ENCODE results near the gene ARID1B. TPM values are rescaled to one million over a fixed set of nuclear protein-coding genes. Genes with fewer than 3 reads are reported as not detected.

The ARID1B gene
- total RNA-seq, 4 donors from 2014 or later = 157 to 315 (median 206) TPM

DNA sequence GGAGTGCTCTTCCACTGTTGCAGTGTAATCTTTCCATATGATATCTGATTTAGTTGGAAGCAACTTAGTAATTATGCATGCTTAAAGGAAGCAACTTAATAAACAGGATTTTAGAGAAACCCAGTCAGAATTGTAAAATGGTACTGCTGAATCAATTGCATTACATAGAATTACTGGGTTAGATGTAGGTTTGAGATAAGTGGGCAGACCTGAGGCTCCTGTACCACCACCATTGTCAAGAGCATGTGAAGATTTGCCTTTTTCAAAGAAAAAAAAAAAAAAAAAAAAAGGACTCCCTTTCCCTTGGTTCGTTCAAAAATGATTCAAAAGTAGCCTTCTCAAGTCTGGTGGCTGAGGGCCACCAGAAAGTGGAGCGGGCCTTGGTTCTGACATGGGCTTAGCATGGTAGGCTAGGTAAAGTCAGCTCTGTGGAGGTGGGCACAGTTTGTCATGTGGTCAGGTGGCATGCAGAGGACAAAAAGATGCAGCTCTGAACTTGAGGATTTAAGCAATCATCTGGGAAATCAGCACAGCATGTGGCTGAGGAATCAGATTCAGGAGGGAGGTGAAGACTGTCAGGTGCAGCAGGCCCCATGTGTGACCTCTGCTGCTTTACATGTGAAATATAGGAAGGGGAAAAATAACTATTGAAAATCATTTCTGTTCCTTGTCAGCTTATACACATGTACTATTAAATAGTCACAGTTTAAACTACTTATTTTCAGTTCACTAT, 32.4 kb downstream of the ARID1B start:
- no peak for DNase-seq
- no peak overlapping the region for H3K4me3 ChIP-seq (replicated peaks in 1 of 3)
- intact Hi-C loops (cut with DNase I) = no loop called here
- no peak for TF ChIP-seq POLR2A (IDR thresholded peaks at IDR 0.05)
- TF ChIP-seq, protein P1, sequence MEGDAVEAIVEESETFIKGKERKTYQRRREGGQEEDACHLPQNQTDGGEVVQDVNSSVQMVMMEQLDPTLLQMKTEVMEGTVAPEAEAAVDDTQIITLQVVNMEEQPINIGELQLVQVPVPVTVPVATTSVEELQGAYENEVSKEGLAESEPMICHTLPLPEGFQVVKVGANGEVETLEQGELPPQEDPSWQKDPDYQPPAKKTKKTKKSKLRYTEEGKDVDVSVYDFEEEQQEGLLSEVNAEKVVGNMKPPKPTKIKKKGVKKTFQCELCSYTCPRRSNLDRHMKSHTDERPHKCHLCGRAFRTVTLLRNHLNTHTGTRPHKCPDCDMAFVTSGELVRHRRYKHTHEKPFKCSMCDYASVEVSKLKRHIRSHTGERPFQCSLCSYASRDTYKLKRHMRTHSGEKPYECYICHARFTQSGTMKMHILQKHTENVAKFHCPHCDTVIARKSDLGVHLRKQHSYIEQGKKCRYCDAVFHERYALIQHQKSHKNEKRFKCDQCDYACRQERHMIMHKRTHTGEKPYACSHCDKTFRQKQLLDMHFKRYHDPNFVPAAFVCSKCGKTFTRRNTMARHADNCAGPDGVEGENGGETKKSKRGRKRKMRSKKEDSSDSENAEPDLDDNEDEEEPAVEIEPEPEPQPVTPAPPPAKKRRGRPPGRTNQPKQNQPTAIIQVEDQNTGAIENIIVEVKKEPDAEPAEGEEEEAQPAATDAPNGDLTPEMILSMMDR (IDR thresholded peaks at IDR 0.05) = no peak
- H3K4me1 ChIP-seq = peaks cover 55 to 61% of the 10 kb centered on the region in 2 donors
- 70 to 83% methylated on average over 2 of the region's 2 CpGs for WGBS, 2 donors
- no peaks in the 10 kb centered on the region for H3K36me3 ChIP-seq
- no peaks in the 10 kb centered on the region for H3K9me3 ChIP-seq
- no peaks in the 10 kb centered on the region for H3K27me3 ChIP-seq
- peak overlapping the region in 2 of 3 donors; percentile 52 to 61 for H3K27ac ChIP-seq

GRCh38 chr6:156814036-156814581, 36.9 kb downstream of the ARID1B start:
- Histone ChIP-seq H3K9me3 (no peaks in the 10 kb centered on the region), H3K27me3 (no peaks in the 10 kb centered on the region), H3K27ac (peak overlapping the region in 1 of 3 donors; percentile 25), H3K4me3 (replicated peaks in 1 of 3) (no peak overlapping the region), H3K4me1 (peaks cover 58 to 66% of the 10 kb centered on the region in 2 donors), H3K36me3 (no peaks in the 10 kb centered on the region)
- intact Hi-C loops (cut with DNase I) = no loop called here
- DNase-seq = no peak
- WGBS, 2 donors = 75 to 80% methylated on average over 8 of the region's 8 CpGs
- TF ChIP-seq, protein P1 (IDR thresholded peaks at IDR 0.05) = no peak
- TF ChIP-seq POLR2A (IDR thresholded peaks at IDR 0.05) = no peak

GRCh38 chr6:156816505-156816904, 39.3 kb downstream of the ARID1B start:
- intact Hi-C loops (cut with DNase I) = no loop called here

DNA sequence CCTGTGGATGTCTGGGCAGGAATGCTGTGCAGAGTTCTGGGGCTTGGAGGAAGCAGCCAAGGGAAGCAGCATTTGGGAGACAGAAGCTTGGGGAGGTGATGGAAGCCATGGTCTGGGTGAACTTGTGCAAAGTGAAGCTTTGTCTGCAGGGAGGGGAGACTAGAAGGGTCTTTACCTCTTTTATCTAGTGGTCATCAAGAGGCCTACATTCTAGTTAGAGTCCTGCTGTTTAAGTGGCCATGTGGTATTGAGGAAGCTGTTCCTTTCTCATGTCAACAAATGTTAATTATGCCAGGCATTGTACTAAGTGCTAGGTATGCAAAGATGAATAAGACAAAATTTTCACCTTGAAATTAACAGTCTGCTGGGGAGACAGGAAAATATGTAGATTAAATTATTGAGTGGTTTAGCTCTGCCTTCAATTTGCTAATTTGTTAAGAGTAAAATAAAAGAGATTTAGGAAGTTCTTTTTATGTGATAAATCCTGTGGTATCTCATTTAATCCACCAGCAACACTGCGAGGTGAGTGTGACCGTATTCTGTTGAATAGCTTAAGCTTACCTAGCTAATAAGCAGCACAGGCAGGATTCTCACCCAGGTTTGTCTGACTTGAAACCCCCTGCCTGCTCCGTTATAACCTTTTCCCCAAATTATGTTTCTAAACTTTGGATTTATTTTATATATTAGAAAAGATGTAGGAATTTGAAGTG, 43.1 kb downstream of the ARID1B start:
- peaks cover 72 to 78% of the 10 kb centered on the region in 2 donors for H3K4me1 ChIP-seq
- no peak for DNase-seq
- TF ChIP-seq POLR2A (IDR thresholded peaks at IDR 0.05) = no peak
- TF ChIP-seq, protein P1 (IDR thresholded peaks at IDR 0.05) = no peak
- H3K27ac ChIP-seq = no peak overlapping the region
- WGBS, 2 donors = 86 to 90% methylated on average over 3 of the region's 3 CpGs
- H3K27me3 ChIP-seq = no peaks in the 10 kb centered on the region
- no peaks in the 10 kb centered on the region for H3K9me3 ChIP-seq
- intact Hi-C loops (cut with DNase I) = no loop called here
- no peaks in the 10 kb centered on the region for H3K36me3 ChIP-seq
- H3K4me3 ChIP-seq (replicated peaks in 1 of 3) = no peak overlapping the region

More at GRCh38 chr6:156816505-156816904, 39.3 kb downstream of the ARID1B start:
- no peaks in the 10 kb centered on the region for H3K27me3 ChIP-seq
- DNase-seq = peak; percentile 56 to 69
- no peaks in the 10 kb centered on the region for H3K36me3 ChIP-seq
- H3K9me3 ChIP-seq = no peaks in the 10 kb centered on the region
- TF ChIP-seq, protein P1 (IDR thresholded peaks at IDR 0.05) = no peak
- no peak for TF ChIP-seq POLR2A (IDR thresholded peaks at IDR 0.05)
- peak overlapping the region in 2 of 3 donors; percentile 27 to 30 for H3K27ac ChIP-seq
- H3K4me1 ChIP-seq = peaks cover 60 to 64% of the 10 kb centered on the region in 2 donors
- 77 to 78% methylated on average over 7 of the region's 7 CpGs for WGBS, 2 donors
- no peak overlapping the region for H3K4me3 ChIP-seq (replicated peaks in 1 of 3)
